ENCODE measurements around the gene ADAMTS1.

- TF ChIP-seq CTCF (conservative IDR thresholded peaks at IDR 0.05 in 1 of 2, IDR thresholded peaks at IDR 0.05 in 1 of 2; ENCODE audit: low read depth in 1 of 2, low read length in 2 of 2) (no peak), EZH2 (IDR thresholded peaks at IDR 0.05; ENCODE audit: low read length, missing control alignments) (no peak)
These were observed 43.7 kb upstream of the ADAMTS1 start for GRCh38 chr21:26888931-26889330.

Measured in fibroblast of lung (primary cell).